NAMALWA (cell line): ENCODE measurements around the gene GLYAT.
A peak's percentile ranks its signal among the peaks of the same experiment; 100 is the strongest.

ENCODE experiments used
- DNase-seq: peaks from one replicate; pipeline ENCODE4 v3.0.0-alpha.2; 2015; ENCODE audit warnings: low spot score

GLYAT gene

DNA sequence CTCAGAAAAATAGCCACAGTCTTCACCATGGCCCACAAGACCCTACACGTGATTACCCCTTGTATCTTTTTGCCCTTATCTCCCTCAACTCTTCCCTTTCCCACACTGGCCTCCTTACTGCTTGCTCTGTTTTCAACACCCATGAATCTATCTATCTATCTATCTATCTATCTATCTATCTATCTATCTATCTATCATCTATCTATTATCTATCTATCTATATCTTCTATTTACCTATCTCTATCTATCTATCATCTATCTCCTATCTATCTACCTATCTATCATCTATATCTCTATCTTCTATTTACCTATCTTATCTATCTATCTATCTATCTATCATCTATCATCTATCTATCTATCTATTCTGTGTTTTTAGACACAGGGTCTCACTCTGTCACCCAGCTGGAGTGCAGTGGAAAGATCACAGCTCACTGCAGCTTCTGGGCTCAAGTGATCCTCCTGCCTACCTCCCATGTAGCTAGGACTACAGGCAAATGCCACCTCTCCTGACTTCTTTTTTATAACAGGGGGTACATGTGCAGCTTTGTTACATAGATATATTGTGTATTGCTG is 55.1 kb downstream of the GLYAT start:
- no peak for DNase-seq

DNA sequence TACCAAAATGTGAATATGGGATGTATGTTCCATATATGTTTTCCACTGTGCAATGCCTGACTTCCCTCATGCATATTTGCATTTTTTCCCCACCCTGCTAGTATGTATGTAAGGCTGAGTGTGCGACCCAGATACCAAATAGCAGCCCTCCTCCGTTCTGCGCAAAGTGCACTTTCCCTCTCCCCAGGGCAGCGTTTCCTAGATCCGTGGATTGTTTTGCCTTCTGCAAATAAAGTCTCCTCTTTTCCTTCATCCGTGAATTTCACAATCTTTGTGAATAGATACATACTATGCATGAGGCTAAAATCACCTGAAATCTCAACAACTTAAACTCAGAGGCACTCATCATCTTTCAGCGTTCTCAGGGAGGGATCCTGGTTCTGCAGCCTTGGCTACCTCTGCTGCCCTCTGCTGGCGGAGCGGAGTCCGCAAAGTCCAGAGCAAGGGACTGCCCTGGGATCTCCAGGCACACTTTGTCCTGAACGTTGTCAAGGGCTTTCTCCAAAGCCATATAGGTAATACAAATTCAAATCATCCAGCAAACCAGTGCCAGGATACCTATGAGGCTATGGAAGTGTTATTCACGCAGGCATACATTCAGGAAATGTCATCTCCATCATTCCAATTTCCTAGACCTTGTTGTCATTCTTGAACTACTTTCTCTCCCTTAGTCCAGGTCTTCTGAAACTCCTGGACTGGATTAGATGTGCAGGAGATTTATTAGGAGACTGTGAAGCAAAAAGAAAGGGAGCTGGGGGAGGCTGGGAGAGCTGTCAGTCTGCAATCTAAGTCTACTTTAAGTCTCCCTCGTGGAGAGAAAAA is 56.2 kb downstream of the GLYAT start:
- DNase-seq = peak; percentile 77

DNA sequence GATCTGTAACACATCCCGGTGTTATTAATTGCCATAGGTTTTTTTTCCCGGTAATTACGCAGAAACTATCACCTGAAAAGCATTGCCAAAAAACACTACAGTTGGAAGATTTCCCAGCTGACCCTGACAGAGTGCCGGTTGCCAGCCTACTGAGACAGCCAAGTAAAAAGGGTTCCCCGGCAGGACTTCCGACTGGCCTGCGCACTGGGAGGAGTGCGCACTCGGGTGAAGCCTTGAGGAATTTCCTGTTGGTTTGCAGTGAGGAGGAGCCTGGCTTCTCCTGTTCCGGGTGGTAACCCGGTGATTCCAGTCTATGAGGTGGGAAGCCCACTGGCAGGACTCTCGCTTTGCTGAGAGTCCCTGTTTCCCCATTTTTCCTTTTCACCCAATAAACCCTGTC is 57.1 kb downstream of the GLYAT start:
- DNase-seq = no peak

DNA sequence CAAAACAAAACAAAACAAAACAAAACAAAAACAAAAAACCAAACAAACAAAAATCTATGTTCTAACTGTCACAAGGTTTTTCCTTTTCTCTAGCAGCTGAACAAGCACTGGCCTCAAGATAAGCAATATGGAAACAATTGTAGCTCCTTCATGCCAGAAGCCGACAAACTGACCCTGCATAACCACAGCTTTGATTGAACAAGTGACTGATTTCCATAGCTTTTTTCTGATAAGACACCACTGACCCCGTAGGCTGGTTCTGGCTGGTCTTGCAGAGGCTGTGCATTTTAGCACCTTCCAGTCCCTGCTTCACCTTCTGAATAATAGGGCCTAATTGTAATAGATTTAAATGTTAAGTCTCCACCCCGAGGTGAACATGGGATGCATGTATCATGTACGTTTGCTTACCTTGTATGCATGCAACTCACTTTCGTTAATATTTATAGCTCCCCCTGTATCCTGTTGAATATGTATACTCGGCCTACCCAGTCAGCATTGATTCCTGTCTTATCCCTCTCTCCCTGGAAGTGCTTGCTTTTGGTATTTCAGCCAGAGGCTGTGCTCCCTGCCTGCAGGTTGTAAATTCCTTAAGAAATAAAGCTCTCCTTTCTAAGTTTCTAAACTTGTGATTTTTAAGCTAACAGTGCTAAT is 59.6 kb downstream of the GLYAT start:
- no peak for DNase-seq

DNA sequence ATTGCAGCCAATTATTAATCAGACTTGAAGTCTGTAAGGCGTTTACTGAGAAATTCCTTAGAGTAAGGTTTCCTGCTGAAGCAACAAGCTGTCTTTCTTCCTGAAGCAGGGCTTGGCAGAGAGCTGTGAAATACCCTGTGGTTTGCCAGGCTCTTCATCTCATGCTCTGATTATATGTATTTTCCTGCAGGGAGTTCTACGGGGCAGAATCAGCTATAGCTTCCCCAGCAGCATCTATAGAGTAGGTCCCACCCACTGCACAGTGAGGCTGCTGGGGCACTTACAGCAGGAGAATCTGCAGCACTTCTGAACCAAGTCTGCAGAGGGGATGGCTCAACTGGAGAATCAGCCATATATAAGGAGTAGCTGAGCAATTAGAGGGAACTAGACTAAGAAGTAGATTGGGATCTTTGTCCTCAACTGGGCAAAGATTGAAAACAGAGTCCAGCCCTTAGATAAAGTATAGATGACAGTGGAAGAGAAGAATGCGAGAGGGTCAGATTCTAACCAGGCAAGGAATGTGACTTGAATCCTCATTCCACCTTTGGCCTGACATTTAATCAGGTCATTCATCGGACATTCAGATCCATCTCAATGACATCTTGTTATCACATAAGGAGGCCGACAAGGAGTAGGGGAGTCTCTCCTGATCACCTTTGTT is 71.7 kb downstream of the GLYAT start:
- no peak for DNase-seq

DNA sequence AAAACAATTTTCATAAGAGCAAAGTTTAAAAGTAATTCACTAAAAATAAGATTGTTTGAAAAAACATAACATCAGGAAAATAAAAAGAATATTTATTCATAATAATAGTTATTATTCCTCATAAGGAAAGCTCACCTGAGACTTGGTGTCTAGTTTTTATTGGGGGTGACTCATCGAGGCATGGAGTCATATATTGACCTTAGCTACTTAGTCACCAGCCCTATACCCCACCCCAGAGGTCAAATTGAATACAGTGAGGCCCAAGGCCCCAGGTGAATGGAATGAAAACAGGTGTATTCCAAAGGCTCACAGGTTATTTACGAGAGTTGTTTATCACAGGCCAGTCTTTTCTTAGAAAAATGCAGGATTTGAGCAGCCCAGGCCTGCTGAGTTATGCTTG is 72.3 kb downstream of the GLYAT start:
- DNase-seq = no peak
